Fibroblast of villous mesenchyme (primary cell): Measurements from ENCODE around the gene LIPG. TPM values are rescaled to one million over a fixed set of nuclear protein-coding genes. Genes with fewer than 3 reads are reported as not detected.

Experiments
- DNase-seq: peaks from one replicate; pipeline ENCODE4 v3.0.0-alpha.2; 2010; ENCODE audit warnings: low read depth
- H3K4me3 ChIP-seq: 2 replicates; pipeline ENCODE4 v1.5.1; 2011; ENCODE audit warnings: low read depth, mild to moderate bottlenecking, low read length
- CTCF ChIP-seq: IDR thresholded peaks from 2 replicates; pipeline ENCODE4 v1.5.1; 2012; ENCODE audit warnings: low read depth, mild to moderate bottlenecking, low read length; ENCODE audit not compliant: insufficient read depth
- total RNA-seq: library from RNA; depleted of rRNA; stranded (reverse); fragments of >200 nt; gene quantifications from 2 replicates; pipeline ENCODE4 v1.2.3, GENCODE V29; 2012

LIPG gene
- total RNA-seq, 1 donor = 0.86 TPM

- TF ChIP-seq CTCF = no peak
- DNase-seq = no peak
- no peak overlapping the region for H3K4me3 ChIP-seq
Observed at GRCh38 chr18:49529596-49529995, 32.3 kb upstream of the LIPG start.

- H3K4me3 ChIP-seq = no peak overlapping the region
- DNase-seq = peak; percentile 74
- no peak for TF ChIP-seq CTCF
Observed at GRCh38 chr18:49531678-49532153, 30.1 kb upstream of the LIPG start.

- no peak overlapping the region for H3K4me3 ChIP-seq
- no peak for DNase-seq
- TF ChIP-seq CTCF = no peak
Observed at GRCh38 chr18:49534846-49535601, 26.8 kb upstream of the LIPG start.

GRCh38 chr18:49537232-49537896, 24.5 kb upstream of the LIPG start:
- TF ChIP-seq CTCF = no peak
- peak; percentile 22 for DNase-seq
- no peak overlapping the region for H3K4me3 ChIP-seq

GRCh38 chr18:49544362-49544761, 17.5 kb upstream of the LIPG start:
- no peak overlapping the region for H3K4me3 ChIP-seq
- DNase-seq = no peak
- no peak for TF ChIP-seq CTCF

GRCh38 chr18:49546278-49546677, 15.6 kb upstream of the LIPG start:
- DNase-seq = no peak
- TF ChIP-seq CTCF = no peak
- no peak overlapping the region for H3K4me3 ChIP-seq
